Lung (tissue), 12 donors: ENCODE data around the gene PRKN. TPM values are rescaled to one million over a fixed set of nuclear protein-coding genes. Genes with fewer than 3 reads are reported as not detected.

Experiments
- ATAC-seq: fragments of 200-7000 bp; cut with Tn5 transposase; one replicate; pipeline ENCODE4 v1.9.1; 2020; ENCODE audit warnings: moderate number of reproducible peaks; ENCODE audit not compliant: insufficient read depth, low FRiP score
- DNase-seq, 3 donors: peaks; one replicate each; pipeline ENCODE4 v3.0.0-alpha.2; 2013 to 2017
- H3K27ac ChIP-seq, 2 donors: one replicate each; pipeline ENCODE4 v1.5.1; 2013; ENCODE audit warnings: mild to moderate bottlenecking in 2 of 2, moderate library complexity in 2 of 2, control low read depth in 1 of 2, inconsistent platforms in 1 of 2, low read depth in 1 of 2, low read length in 1 of 2
- H3K27me3 ChIP-seq, 3 donors: one replicate each; pipeline ENCODE4 v1.5.1; 2013; ENCODE audit warnings: low read length in 2 of 3; ENCODE audit not compliant: control insufficient read depth in 3 of 3, insufficient read depth in 3 of 3
- H3K36me3 ChIP-seq, 4 donors: one replicate each; pipeline ENCODE4 v1.5.1; 2013; ENCODE audit warnings: low read length in 4 of 4, mild to moderate bottlenecking in 1 of 4, moderate library complexity in 1 of 4; ENCODE audit not compliant: control insufficient read depth in 4 of 4, insufficient read depth in 4 of 4
- H3K4me1 ChIP-seq, 5 donors: one replicate each; pipeline ENCODE4 v1.5.1; 2013; ENCODE audit warnings: low read length in 5 of 5, mild to moderate bottlenecking in 2 of 5, moderate library complexity in 1 of 5; ENCODE audit not compliant: control insufficient read depth in 5 of 5, insufficient read depth in 5 of 5
- H3K4me3 ChIP-seq: one replicate; pipeline ENCODE4 v1.5.1; 2013; ENCODE audit warnings: mild to moderate bottlenecking, control low read depth, moderate library complexity
- H3K9ac ChIP-seq, 2 donors: one replicate each; pipeline ENCODE4 v1.5.1; 2013; ENCODE audit warnings: low read length in 2 of 2, control low read depth in 1 of 2; ENCODE audit not compliant: insufficient read depth in 1 of 2
- H3K9me3 ChIP-seq, 4 donors: one replicate each; pipeline ENCODE4 v1.5.1; 2013; ENCODE audit warnings: low read length in 3 of 4, mild to moderate bottlenecking in 1 of 4, moderate library complexity in 1 of 4; ENCODE audit not compliant: control insufficient read depth in 4 of 4, insufficient read depth in 3 of 4
- CTCF ChIP-seq: IDR thresholded peaks from 2 replicates; pipeline ENCODE4 v1.5.1; 2012; ENCODE audit warnings: mild to moderate bottlenecking; ENCODE audit errors: control extremely low read depth, extremely low read depth
- WGBS, 2 donors: extraction: QIAGEN DNeasy Blood & Tissue Kit; methylation state at CpG; one replicate each; pipeline ENCODE4 v1.1.7; 2013; 5-methylcytosine and 5-hydroxymethylcytosine counted together
- polyA plus RNA-seq, 2 donors: library from polyadenylated mRNA; stranded (reverse); fragments of 200-250 nt; gene quantifications; one replicate each; pipeline ENCODE4 v1.2.1, GENCODE V29; 2013
- total RNA-seq, 2 donors: library from RNA; depleted of rRNA in 1 of 2; stranded (reverse); fragments of >200 nt in 1 of 2; gene quantifications; one replicate each; pipeline ENCODE4 v1.2.1, GENCODE V29; 2014 to 2021
- donor health status: control.
- donor health status: control.
- donor health status: Bipolar disorder and iron deficiency.
- donor health status: healthy.
- donor health status: DM: yes; HTN: yes; CAD: no.

PRKN gene
- total and polyA plus RNA-seq, 4 donors = 0.27 to 11.2 (median 3.1) TPM

GRCh38 chr6:162702446-162702845 lies 25.1 kb downstream of the PRKN start:
- 59 to 65% methylated on average over 2 of the region's 2 CpGs for WGBS, 2 donors

GRCh38 chr6:162701551-162701950 lies 26.0 kb downstream of the PRKN start:
- ATAC-seq (no peak), DNase-seq (peak in 1 of 3 donors; percentile 12)
- WGBS, 2 donors = 68 to 73% methylated on average over 1 of the region's 1 CpG
- no peaks in the 10 kb centered on the region for H3K36me3 ChIP-seq
- no peak overlapping the region for H3K27ac ChIP-seq
- H3K9ac ChIP-seq = no peak overlapping the region
- peaks cover 1 to 21% (median 12%) of the 10 kb centered on the region in 5 donors for H3K4me1 ChIP-seq
- H3K4me3 ChIP-seq = no peak overlapping the region
- no peaks in the 10 kb centered on the region for H3K27me3 ChIP-seq
- TF ChIP-seq CTCF = no peak
- H3K9me3 ChIP-seq = no peaks in the 10 kb centered on the region

More at GRCh38 chr6:162702446-162702845, 25.1 kb downstream of the PRKN start:
- Histone ChIP-seq H3K4me3 (no peak overlapping the region), H3K9ac (no peak overlapping the region), H3K27me3 (no peaks in the 10 kb centered on the region), H3K9me3 (no peaks in the 10 kb centered on the region), H3K27ac (no peak overlapping the region), H3K4me1 (peaks cover 1 to 24% (median 12%) of the 10 kb centered on the region in 5 donors), H3K36me3 (no peaks in the 10 kb centered on the region)
- ATAC-seq (no peak), DNase-seq (peak in 1 of 3 donors; percentile 9)
- no peak for TF ChIP-seq CTCF

GRCh38 chr6:162700966-162701365 lies 26.6 kb downstream of the PRKN start:
- Histone ChIP-seq H3K27ac (no peak overlapping the region), H3K4me1 (peaks cover 1 to 16% (median 7%) of the 10 kb centered on the region in 5 donors), H3K27me3 (no peaks in the 10 kb centered on the region), H3K36me3 (no peaks in the 10 kb centered on the region), H3K9me3 (no peaks in the 10 kb centered on the region), H3K9ac (no peak overlapping the region), H3K4me3 (no peak overlapping the region)
- DNase-seq (peak in 2 of 3 donors; percentile 59 to 73), ATAC-seq (no peak)
- TF ChIP-seq CTCF = no peak
- WGBS, 2 donors = 82 to 85% methylated on average over 3 of the region's 3 CpGs

GRCh38 chr6:162699961-162700360 lies 27.6 kb downstream of the PRKN start:
- no peaks in the 10 kb centered on the region for H3K27me3 ChIP-seq
- H3K9me3 ChIP-seq = no peaks in the 10 kb centered on the region
- no peak overlapping the region for H3K27ac ChIP-seq
- ATAC-seq = no peak
- no peak for DNase-seq
- no peak overlapping the region for H3K4me3 ChIP-seq
- H3K9ac ChIP-seq = no peak overlapping the region
- TF ChIP-seq CTCF = no peak
- peaks cover 0 to 9% (median 0%) of the 10 kb centered on the region in 5 donors for H3K4me1 ChIP-seq
- 41 to 61% methylated on average over 2 of the region's 2 CpGs for WGBS, 2 donors
- H3K36me3 ChIP-seq = no peaks in the 10 kb centered on the region
